Stimulated activated naive CD8-positive, alpha-beta T cell treated with anti-CD3 and anti-CD28 coated beads, Interleukin-15, Interleukin-2, amounts not matched to agents 100 ng/mL and 50 ng/mL, for 24 hours (primary cell): ENCODE data around the gene EML1.

Experiments used
- H3K27ac Mint-ChIP-seq: one replicate; pipeline ENCODE4 v1.8.0; 2021; ENCODE audit warnings: mild to moderate bottlenecking, mixed read lengths
- H3K27me3 Mint-ChIP-seq: one replicate; pipeline ENCODE4 v1.8.0; 2021; ENCODE audit warnings: mixed read lengths
- H3K36me3 Mint-ChIP-seq: one replicate; pipeline ENCODE4 v1.8.0; 2021; ENCODE audit warnings: low read depth, mixed read lengths
- H3K4me1 Mint-ChIP-seq: one replicate; pipeline ENCODE4 v1.8.0; 2021; ENCODE audit warnings: low read depth, mixed read lengths
- H3K4me3 Mint-ChIP-seq: one replicate; pipeline ENCODE4 v1.8.0; 2021; ENCODE audit warnings: mild to moderate bottlenecking, mixed read lengths
- H3K9me3 Mint-ChIP-seq: one replicate; pipeline ENCODE4 v1.8.0; 2021; ENCODE audit warnings: mixed read lengths

Gene EML1

GRCh38 chr14:99885649-99885958 lies 92.4 kb downstream of the EML1 start:
- H3K4me3 Mint-ChIP-seq: no peak overlapping the region
- no peaks in the 10 kb centered on the region for H3K36me3 Mint-ChIP-seq
- H3K27me3 Mint-ChIP-seq: peaks cover 13% of the 10 kb centered on the region
- H3K27ac Mint-ChIP-seq: no peak overlapping the region
- H3K4me1 Mint-ChIP-seq: no peaks in the 10 kb centered on the region
- no peaks in the 10 kb centered on the region for H3K9me3 Mint-ChIP-seq

- H3K27ac Mint-ChIP-seq: no peak overlapping the region
- H3K36me3 Mint-ChIP-seq: no peaks in the 10 kb centered on the region
- H3K4me3 Mint-ChIP-seq: no peak overlapping the region
- no peaks in the 10 kb centered on the region for H3K4me1 Mint-ChIP-seq
- H3K27me3 Mint-ChIP-seq: peaks cover 6% of the 10 kb centered on the region
- no peaks in the 10 kb centered on the region for H3K9me3 Mint-ChIP-seq
These were observed 94.2 kb downstream of the EML1 start for GRCh38 chr14:99887407-99887806.

GRCh38 chr14:99888149-99888548 lies 94.9 kb downstream of the EML1 start:
- Mint-ChIP-seq H3K27me3 (peaks cover 6% of the 10 kb centered on the region), H3K36me3 (no peaks in the 10 kb centered on the region), H3K27ac (no peak overlapping the region), H3K4me3 (no peak overlapping the region), H3K4me1 (no peaks in the 10 kb centered on the region), H3K9me3 (no peaks in the 10 kb centered on the region)

- no peak overlapping the region for H3K4me3 Mint-ChIP-seq
- no peak overlapping the region for H3K27ac Mint-ChIP-seq
- peaks cover 6% of the 10 kb centered on the region for H3K27me3 Mint-ChIP-seq
- no peaks in the 10 kb centered on the region for H3K4me1 Mint-ChIP-seq
- no peaks in the 10 kb centered on the region for H3K36me3 Mint-ChIP-seq
- no peaks in the 10 kb centered on the region for H3K9me3 Mint-ChIP-seq
These were observed 96.1 kb downstream of the EML1 start for GRCh38 chr14:99889268-99889667.

- H3K27me3 Mint-ChIP-seq: peaks cover 4% of the 10 kb centered on the region
These were observed 98.1 kb downstream of the EML1 start for GRCh38 chr14:99891266-99891665.

GRCh38 chr14:99891900-99892299 lies 98.7 kb downstream of the EML1 start:
- H3K4me1 Mint-ChIP-seq: no peaks in the 10 kb centered on the region
- H3K9me3 Mint-ChIP-seq: no peaks in the 10 kb centered on the region
- H3K4me3 Mint-ChIP-seq: no peak overlapping the region
- no peaks in the 10 kb centered on the region for H3K27me3 Mint-ChIP-seq
- H3K36me3 Mint-ChIP-seq: no peaks in the 10 kb centered on the region
- H3K27ac Mint-ChIP-seq: no peak overlapping the region

More at GRCh38 chr14:99891266-99891665, 98.1 kb downstream of the EML1 start:
- H3K9me3 Mint-ChIP-seq: no peaks in the 10 kb centered on the region
- no peaks in the 10 kb centered on the region for H3K4me1 Mint-ChIP-seq
- H3K27ac Mint-ChIP-seq: no peak overlapping the region
- H3K4me3 Mint-ChIP-seq: no peak overlapping the region
- H3K36me3 Mint-ChIP-seq: no peaks in the 10 kb centered on the region

- H3K27ac Mint-ChIP-seq: no peak overlapping the region
- no peaks in the 10 kb centered on the region for H3K36me3 Mint-ChIP-seq
- no peaks in the 10 kb centered on the region for H3K27me3 Mint-ChIP-seq
- no peak overlapping the region for H3K4me3 Mint-ChIP-seq
- no peaks in the 10 kb centered on the region for H3K9me3 Mint-ChIP-seq
- H3K4me1 Mint-ChIP-seq: no peaks in the 10 kb centered on the region
These were observed 99.2 kb downstream of the EML1 start for GRCh38 chr14:99892406-99892805.

- Mint-ChIP-seq H3K4me1 (no peaks in the 10 kb centered on the region), H3K4me3 (no peak overlapping the region), H3K36me3 (no peaks in the 10 kb centered on the region), H3K27me3 (peaks cover 6% of the 10 kb centered on the region), H3K9me3 (no peaks in the 10 kb centered on the region), H3K27ac (no peak overlapping the region)
These were observed 103.1 kb downstream of the EML1 start for GRCh38 chr14:99896361-99896760.

- no peaks in the 10 kb centered on the region for H3K9me3 Mint-ChIP-seq
- H3K4me1 Mint-ChIP-seq: no peaks in the 10 kb centered on the region
- peaks cover 10% of the 10 kb centered on the region for H3K27me3 Mint-ChIP-seq
- H3K27ac Mint-ChIP-seq: no peak overlapping the region
- no peak overlapping the region for H3K4me3 Mint-ChIP-seq
- H3K36me3 Mint-ChIP-seq: no peaks in the 10 kb centered on the region
These were observed 106.5 kb downstream of the EML1 start for GRCh38 chr14:99899578-99900178.

- Mint-ChIP-seq H3K36me3 (no peaks in the 10 kb centered on the region), H3K9me3 (no peaks in the 10 kb centered on the region), H3K4me1 (no peaks in the 10 kb centered on the region), H3K4me3 (no peak overlapping the region), H3K27me3 (peaks cover 7% of the 10 kb centered on the region), H3K27ac (no peak overlapping the region)
These were observed 109.7 kb downstream of the EML1 start for GRCh38 chr14:99902925-99903324.

- Mint-ChIP-seq H3K4me3 (no peak overlapping the region), H3K27ac (no peak overlapping the region), H3K9me3 (no peaks in the 10 kb centered on the region), H3K36me3 (no peaks in the 10 kb centered on the region), H3K4me1 (no peaks in the 10 kb centered on the region), H3K27me3 (peaks cover 10% of the 10 kb centered on the region)
These were observed 111.3 kb downstream of the EML1 start for GRCh38 chr14:99904506-99904905.

GRCh38 chr14:99905121-99905520 lies 111.9 kb downstream of the EML1 start:
- no peak overlapping the region for H3K27ac Mint-ChIP-seq
- no peaks in the 10 kb centered on the region for H3K4me1 Mint-ChIP-seq
- no peak overlapping the region for H3K4me3 Mint-ChIP-seq
- peaks cover 12% of the 10 kb centered on the region for H3K27me3 Mint-ChIP-seq
- no peaks in the 10 kb centered on the region for H3K9me3 Mint-ChIP-seq
- H3K36me3 Mint-ChIP-seq: no peaks in the 10 kb centered on the region

GRCh38 chr14:99907761-99908652 lies 114.8 kb downstream of the EML1 start:
- H3K36me3 Mint-ChIP-seq: no peaks in the 10 kb centered on the region
- H3K4me3 Mint-ChIP-seq: no peak overlapping the region
- H3K4me1 Mint-ChIP-seq: no peaks in the 10 kb centered on the region
- no peak overlapping the region for H3K27ac Mint-ChIP-seq
- H3K27me3 Mint-ChIP-seq: peaks cover 16% of the 10 kb centered on the region
- H3K9me3 Mint-ChIP-seq: no peaks in the 10 kb centered on the region

GRCh38 chr14:99908653-99909250 lies 115.5 kb downstream of the EML1 start:
- Mint-ChIP-seq H3K9me3 (no peaks in the 10 kb centered on the region), H3K36me3 (no peaks in the 10 kb centered on the region), H3K27ac (no peak overlapping the region), H3K4me3 (no peak overlapping the region), H3K27me3 (peaks cover 16% of the 10 kb centered on the region), H3K4me1 (no peaks in the 10 kb centered on the region)

- Mint-ChIP-seq H3K36me3 (no peaks in the 10 kb centered on the region), H3K27ac (no peak overlapping the region), H3K27me3 (peaks cover 16% of the 10 kb centered on the region), H3K4me3 (no peak overlapping the region), H3K4me1 (no peaks in the 10 kb centered on the region), H3K9me3 (no peaks in the 10 kb centered on the region)
These were observed 116.4 kb downstream of the EML1 start for GRCh38 chr14:99909513-99910064.
